ENCODE data around the gene CHMP1B. TPM values are rescaled to one million over a fixed set of nuclear protein-coding genes. Genes with fewer than 3 reads are reported as not detected.

CHMP1B gene, protein sequence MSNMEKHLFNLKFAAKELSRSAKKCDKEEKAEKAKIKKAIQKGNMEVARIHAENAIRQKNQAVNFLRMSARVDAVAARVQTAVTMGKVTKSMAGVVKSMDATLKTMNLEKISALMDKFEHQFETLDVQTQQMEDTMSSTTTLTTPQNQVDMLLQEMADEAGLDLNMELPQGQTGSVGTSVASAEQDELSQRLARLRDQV
- total RNA-seq, result 50.3 and 70.9 TPM in 2 replicates

DNA sequence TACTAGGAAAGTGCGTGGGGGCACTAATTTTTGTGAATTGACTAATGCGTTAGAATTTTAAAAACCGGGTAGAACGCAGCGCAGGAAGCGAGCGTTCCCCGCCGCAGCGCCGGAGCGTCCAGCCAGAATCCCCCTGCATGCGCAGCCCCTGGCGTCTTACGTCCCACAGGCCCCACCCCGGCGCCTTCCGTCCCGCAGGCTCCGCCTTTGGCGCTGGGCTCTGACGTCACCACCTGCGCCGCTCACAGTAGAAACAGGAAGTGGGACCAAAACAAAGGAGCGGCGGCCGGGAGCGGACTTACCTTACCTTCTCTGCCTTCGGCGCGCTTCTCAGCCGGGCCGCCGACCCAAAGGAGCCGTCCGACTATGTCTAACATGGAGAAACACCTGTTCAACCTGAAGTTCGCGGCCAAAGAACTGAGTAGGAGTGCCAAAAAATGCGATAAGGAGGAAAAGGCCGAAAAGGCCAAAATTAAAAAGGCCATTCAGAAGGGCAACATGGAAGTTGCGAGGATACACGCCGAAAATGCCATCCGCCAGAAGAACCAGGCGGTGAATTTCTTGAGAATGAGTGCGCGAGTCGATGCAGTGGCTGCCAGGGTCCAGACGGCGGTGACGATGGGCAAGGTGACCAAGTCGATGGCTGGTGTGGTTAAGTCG, at the start of gene CHMP1B:
Gene CHMP1B (plus strand): TSS at position 268 of the 660 bp plus-strand sequence. CDS start 99 bp downstream, at position 367.
- peak; percentile 93 to 98 for DNase-seq (ENCODE audit: low read depth in 2 of 2)

DNA sequence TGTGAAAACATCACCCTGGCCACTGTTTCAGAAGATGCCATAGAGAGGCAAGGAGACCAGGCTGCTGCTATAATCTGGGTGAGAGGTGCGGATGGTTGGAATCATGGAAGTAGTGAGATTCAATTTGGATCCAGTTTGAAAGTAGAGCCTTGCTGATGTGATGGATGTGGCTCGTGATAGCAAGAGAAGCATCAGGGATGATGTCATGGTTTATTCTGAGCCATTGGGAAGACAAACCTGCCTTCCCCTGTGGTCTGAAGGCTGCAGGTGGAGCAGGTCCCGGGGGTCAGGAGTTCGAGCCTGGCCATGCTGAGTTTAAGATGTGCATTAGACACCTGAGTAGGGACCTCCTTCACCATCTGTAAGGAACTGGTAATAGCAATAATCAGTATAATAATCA, 49.6 kb upstream of the CHMP1B start:
- DNase-seq (ENCODE audit: low read depth in 2 of 2), result no peak

DNA sequence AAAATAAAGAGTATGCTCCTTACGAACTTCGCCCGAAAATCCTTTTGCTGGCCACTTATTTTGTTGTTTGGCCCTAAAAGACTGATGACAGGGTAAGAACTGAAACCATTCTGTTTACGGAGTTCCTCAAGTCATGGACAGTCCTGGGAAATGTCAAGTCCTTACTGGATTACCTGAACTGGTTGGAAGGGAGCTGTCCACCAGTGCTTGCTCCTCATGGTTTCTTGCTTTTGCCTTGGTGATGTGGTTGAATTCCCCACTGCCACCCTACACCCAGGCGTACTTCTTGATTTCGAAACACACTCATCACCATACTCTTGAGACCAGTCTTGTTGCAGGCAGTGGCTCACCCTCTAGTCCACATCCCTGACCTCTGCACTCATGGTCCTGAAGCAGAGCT, 49.1 kb upstream of the CHMP1B start:
- no peak for DNase-seq (ENCODE audit: low read depth in 2 of 2)

DNA sequence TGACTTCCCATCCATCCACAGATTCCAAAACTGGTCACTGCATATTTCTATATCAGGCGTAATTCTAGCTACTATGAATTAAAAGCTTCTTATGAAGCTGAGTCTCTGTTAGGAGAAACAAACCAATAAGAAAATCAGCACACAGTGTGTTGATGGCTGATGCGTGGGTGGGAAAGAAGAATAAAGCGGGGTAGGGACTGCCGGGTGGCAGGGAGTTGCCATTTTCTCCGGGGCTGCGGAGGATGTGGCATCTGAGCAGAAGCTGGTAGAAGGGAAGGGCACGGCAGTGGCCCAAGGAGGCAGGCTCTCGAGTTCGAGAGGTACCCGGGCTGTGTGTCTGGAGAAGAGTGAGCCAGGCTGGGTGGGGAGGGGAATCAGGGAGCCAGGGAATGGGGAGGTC, 48.6 kb upstream of the CHMP1B start:
- no peak for DNase-seq (ENCODE audit: low read depth in 2 of 2)

DNA sequence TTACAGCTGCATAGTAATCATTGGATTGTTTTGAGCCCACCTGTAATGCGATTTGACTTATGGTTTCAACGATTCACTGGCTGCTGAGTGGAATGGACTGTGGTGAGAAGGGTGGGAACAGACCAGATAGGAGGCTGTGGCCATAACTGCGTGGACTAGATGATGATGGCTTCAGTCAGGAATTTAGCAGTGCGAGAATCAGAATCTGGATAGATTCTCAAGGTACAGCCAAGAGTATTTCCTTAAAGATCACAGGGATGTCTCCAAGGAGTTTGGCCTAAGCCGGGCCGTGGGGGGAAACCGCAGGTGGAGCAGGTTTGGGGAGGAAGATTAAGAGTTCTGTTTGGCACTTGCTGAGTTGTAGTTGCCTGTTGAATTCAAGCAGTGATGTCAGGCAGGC, 44.0 kb upstream of the CHMP1B start:
- no peak for DNase-seq (ENCODE audit: low read depth in 2 of 2)

DNA sequence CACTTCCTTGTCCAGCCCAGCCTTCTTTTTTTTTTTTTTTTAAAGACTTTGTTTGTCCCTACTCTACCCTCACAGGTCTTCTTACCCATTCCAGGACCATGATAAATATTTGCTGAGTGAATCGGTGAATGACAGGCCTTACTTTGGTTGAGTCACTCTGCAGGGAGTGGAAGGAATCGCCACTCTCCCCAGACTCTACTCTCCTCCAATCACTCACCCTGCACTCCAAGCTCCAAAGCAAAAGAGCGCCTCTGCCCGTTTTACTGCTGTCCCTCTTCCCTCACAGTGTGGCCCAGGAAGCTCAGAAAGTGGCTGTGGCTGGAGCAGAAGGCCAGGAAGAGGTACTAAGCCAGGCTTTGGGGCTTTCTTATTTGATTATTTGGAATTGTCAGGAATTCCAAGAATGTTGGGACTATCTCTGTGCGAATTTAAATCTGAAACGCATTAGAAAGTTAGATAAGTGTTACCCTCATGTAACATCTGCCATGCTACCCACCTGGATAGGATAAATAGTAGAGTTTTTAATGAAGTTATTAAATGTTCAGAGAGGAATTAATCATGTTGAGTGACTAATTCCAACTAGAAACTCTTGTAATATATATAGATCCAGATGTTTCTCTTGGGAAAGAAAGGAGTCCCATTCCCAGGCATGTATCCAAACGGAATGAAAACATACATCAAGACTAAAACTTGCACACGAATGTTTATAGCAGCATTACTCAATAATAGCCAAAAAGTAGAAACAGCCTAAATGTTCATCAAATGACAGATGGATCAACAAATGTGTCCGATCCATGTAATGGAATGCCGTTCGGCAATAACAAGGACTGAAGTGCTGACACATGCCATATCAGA, 43.0 kb upstream of the CHMP1B start:
- no peak for DNase-seq (ENCODE audit: low read depth in 2 of 2)

DNA sequence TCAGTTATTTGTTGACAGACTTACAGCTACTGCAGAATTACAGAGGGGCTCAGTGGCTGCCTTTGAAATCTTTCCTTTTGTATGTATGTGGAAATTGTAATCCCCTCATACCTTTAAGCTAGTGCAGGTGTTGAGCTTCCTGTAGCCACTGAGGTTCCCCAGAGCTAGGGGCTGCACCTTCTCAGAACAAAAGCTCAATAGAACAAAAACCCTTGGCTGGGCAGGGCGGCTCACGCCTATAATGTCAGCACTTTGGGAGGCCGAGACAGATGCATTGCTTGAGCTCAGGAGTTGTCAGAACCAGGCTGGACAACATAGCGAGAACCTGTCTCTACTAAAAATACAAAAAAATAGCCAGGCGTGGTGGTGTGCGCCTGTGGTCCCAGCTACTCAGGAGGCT, 41.3 kb upstream of the CHMP1B start:
- DNase-seq (ENCODE audit: low read depth in 2 of 2), result no peak

DNA sequence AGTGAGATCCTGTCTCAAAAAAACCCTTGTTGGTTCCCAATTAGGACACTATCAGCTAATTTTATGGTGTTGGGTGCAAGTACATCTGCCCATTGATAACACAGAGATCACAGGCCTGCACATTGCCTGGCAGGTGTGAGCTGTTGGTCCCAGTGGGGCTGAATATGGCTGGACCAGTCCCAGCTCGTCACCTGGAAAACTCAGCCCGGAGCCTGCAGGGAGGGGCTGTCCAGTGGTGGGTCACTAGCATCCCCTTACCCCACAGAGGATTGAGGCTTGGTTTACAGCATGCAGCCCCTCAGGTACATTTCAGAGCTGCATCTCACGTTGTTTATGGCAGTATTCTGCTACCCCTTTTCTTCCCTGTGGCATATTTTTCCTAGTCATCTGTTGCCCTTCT, 40.8 kb upstream of the CHMP1B start:
- DNase-seq (ENCODE audit: low read depth in 2 of 2), result no peak

DNA sequence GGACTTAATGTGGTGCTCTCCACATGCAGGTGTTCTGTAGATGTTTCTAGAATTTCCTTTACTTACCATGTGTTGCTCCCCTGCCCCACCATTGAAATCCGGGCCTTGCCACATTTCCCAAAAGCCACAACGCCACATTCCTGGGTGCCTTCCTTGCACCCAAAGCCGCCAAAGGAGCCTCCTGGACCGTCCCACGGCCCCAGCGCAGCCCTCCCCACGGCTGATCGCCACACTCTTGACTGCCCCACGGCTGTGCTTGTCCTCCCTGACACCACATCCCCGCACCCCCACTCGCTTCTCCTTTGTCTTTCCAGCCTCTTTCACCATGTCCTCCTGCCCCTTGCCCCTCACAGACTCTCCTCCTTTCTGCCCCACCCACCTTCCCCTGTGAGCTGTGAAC, 40.2 kb upstream of the CHMP1B start:
- no peak for DNase-seq (ENCODE audit: low read depth in 2 of 2)

DNA sequence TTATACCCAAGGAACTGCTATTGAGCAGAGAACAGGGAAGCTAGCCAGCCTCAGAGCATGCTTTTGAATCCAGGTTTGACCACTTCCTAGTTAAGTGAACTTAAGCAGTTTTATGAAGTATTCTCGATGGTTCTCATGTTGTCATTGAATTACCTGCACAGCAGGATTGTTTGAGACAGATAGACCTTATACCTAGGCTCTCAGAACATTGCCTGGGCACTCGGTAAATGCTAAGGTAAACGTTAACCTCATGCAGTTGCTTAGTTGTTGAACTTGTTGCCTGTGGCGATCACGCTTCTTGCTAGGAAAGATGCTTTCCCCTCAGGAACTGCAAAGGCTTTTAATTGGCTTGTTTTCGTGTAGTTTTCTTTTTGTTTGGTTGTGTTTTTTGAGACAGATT, 34.0 kb upstream of the CHMP1B start:
- DNase-seq (ENCODE audit: low read depth in 2 of 2), result no peak

DNA sequence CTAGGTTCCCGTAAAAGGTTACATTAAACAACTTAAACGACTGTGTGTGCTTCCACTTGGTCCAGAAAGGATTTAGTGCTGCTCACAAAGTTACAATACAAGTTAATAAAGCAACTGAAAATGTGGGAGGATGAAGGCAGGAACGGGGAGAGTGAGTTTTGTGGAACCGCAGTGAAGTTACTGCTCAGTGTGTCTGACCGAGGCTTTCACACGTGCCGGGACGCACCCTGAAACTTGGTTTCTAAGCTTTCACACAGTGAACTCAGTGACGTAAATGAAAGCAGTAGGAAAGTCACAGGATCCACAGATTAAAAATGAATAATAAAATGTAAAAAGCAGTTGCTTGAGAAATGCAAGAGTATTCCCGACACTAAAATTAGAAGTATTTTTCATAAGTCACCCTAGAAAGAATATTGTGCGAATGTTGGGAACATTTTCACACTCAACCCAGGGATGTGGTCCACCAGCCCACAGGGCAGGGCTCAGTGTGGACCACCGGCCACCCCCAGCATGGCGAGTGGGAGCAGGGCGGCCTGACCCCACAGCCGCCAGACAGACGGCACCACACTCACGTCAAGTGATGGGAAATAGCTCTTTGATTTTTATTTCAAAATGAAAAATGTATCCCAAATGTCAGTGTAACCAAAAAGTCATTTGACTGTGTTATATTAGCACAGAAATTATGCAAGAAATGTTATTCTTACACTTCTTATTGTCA, 32.6 kb upstream of the CHMP1B start:
- DNase-seq (ENCODE audit: low read depth in 2 of 2), result no peak

DNA sequence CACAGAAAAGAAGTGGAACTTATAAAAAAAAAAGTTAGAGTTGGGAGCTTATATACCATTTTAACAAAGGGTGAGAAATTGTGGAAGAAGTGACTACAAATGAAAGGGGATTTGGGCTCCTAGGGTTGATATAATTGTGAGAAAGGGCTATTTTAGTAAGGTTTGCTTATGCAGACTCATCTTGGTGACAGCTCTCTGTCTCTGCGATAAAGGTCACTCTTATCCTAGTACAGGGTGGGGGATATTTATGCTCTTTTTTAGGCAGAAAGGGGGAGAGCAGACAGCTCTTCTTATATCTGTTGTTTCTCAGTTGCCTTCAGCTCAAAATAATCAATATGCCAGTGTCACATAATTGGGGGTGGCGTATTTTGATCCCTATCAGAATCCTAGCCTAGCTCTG, 31.3 kb upstream of the CHMP1B start:
- no peak for DNase-seq (ENCODE audit: low read depth in 2 of 2)

DNA sequence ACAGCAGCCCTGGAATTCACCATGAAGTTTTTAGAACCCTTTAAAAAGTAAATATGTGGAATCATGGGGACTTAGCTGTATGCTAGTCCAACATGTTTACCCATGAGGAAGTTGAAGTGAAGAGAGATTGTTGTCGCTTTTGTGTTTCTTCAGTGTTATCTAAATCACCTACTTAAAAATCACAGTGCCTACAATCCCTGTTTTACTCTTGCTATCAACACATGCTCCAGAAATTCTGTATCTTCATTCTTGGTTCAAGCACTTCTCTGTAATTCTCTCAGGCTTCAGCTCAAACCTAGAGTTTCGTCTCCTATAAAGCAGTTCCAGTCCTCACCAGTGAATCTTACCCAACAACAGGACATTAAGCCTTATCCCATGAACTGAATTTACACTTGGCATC, 30.5 kb upstream of the CHMP1B start:
- no peak for DNase-seq (ENCODE audit: low read depth in 2 of 2)

DNA sequence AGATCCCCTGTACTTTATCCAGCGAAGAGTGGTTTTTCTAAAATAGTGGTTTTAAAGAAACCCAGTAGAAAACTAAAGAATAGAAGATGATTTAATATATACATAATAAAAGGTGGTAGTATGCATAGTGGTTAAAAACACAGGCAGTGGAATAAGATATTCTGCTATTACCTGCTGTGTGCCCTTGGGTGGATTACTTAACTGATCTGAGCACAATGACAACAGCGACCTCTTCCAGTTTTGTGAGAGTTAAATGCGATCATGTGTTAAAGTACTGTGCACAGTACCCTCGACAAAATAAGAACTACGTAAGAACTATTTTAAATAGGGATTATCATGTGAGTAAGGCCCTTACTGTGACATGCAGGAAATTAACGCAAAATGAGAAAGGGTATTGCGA, 30.0 kb upstream of the CHMP1B start:
- DNase-seq (ENCODE audit: low read depth in 2 of 2), result no peak

DNA sequence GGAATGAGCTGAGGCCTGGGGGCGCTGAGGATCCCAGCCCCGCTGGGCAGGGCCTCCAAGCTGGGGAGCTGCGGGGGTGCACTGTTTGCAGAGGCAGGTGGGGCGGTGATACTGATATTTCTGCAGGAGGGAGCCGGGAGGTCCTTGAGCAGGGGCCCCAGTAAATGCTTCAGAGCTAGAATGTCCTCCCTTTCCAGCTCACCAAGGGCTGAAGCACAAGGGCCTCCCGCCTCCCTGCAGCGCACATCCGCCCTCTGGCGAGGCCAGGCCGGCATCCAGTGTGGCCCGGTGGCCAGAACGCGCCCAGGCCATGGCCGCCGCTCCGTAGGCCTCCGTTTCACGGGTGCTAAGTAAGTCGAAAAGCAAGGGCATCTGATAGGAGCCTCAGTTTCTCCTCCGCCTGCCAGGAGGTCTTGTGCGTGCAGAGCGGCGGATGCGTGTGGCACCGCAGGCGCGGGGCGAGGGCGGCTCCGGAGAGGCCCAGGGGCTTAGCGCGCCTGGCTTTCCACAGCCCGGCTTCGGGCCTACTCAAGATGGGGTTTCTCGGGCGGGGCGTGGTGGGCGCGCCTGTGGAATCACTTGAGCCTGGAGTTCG, 29.5 kb upstream of the CHMP1B start:
- no peak for DNase-seq (ENCODE audit: low read depth in 2 of 2)

DNA sequence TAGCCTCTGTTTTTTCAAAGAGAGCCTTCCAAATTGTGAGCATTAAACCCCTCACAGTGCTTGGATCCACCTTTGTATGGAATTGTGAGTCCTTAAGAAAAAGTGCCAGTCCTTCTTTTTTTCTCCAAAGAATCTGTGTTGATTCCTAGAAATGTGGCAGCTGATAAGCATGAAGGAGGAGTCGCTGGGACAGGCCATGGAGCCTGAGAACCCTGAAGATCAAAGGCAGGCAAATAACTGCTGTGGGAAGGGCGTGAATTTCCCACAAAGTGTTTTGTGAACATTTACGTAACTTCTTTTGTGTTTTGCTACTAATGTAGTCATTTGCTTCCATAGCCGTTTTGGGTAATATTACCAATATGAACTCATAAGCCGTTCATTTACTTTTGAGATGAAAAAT, 27.7 kb upstream of the CHMP1B start:
- no peak for DNase-seq (ENCODE audit: low read depth in 2 of 2)

DNA sequence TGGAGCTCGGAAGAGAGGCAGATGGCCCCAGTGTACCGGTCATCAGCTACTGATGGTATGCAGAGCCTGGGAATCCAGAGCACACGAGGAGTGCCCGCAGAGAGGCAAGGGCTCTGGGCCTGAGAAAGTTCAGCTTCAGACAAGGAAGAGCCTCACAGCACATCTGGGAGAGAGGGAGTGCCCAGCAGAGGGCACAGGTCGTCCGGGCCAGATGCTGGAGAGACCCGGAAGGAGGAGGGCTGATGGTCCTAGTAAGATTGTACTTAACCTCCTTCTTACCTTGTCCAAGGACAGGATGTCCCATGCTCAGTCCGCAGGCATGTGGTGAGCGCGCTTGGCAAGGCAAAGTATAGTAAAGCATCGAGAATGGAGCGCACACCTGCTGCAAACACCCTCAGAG, 24.4 kb upstream of the CHMP1B start:
- no peak for DNase-seq (ENCODE audit: low read depth in 2 of 2)

DNA sequence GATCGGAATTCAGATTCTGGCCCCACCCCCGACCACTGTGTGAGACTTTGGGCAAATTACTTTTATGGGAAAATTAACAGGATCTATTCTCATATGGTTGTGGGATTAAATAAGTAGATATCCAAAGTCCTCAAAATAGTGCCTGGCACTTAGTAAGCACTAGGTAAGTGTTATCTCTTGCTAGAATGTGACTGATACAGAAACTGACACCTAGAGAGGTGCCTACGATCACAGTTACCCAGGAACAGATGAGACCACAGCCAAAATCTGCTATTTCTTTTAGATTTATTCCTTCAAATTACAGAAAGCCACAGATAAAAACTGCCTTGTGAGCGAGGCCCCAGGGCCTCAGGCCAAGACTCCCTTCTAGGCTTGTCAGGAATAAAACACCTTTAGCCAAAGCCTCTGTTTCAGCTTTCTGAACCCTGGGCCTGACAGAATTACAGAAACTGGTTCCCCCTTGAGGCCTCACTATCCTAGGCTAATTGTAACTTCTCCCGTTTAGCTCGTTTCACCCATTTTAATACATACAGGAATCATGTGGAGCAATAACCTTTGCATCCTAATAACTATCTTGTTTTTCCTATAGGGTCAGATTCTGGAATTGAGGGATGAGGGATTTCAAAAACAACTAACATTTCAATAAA, 22.3 kb upstream of the CHMP1B start:
- DNase-seq (ENCODE audit: low read depth in 2 of 2), result no peak

DNA sequence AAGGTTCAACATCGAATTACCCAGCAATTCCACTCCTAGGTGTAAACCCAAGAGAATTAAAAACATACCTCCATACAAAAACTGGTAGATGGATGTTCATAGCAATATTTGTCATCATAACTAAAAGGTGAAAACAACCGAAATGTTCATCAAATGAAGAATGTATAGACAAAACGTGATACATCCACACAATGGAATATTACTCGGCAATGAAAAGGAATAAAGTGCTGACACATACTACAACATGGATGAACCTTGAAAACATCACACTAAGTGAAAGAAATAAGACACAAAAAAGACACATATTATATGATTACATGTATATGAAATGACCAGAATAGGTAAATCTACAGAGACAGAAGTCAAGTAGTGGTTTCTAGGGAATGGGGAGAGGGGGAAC, 20.6 kb upstream of the CHMP1B start:
- no peak for DNase-seq (ENCODE audit: low read depth in 2 of 2)

DNA sequence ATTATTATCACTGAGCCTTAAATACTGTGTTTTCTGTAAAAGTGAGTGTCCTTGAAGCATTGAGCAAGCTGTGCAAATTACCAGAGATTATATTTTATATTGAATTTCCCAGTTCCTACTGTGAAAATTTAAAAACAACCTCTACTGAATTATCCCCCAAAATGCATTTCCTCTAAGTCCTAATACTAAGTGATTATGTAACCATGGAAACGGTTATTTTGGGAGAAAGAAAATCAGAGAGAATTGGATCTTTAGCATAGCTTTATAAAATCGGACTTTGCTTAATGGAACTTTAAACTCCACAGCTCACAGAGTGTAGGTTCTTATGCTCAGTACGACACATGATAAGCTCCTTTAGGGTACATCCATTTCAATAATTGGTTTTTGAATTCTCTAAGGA, 19.3 kb upstream of the CHMP1B start:
- no peak for DNase-seq (ENCODE audit: low read depth in 2 of 2)

DNA sequence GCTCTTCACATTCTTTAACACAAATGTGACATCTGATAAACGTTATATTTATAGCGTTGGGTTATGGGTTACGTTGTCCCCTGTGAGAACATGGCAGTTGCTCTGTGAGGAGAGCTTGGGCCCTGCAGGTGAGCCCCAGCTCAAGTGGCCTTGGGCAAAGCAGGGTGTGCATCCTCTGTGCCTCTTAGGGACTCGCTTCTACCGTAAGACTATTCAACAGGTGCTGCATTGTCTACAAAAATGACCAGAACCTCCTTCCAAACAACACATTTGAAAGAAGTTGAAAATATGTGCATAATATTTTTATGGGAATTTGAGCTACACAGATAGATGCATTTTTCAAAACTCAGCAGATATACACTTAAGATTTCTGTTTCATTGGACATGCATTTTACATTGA, 16.4 kb upstream of the CHMP1B start:
- no peak for DNase-seq (ENCODE audit: low read depth in 2 of 2)
